Measurements from ENCODE around the gene PGAP3.

Gene PGAP3

DNA sequence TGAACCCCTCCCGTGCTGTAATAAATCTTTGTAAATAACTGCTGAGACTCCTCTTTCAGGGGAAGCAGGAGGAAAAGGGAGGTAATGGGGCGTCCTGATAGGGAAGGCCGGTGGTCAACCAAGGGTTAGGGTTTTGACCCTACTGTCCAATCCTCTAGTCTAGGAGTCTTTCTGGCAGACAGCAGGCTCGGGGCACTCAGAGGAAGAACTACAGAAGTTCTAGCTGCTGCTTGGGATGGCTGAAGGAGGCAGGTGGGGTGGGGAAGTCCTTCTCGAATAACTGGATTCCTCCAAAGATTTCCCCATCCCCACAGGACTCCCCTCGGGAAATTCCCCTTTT, 51.3 kb downstream of the PGAP3 start:
- no peak for DNase-seq

DNA sequence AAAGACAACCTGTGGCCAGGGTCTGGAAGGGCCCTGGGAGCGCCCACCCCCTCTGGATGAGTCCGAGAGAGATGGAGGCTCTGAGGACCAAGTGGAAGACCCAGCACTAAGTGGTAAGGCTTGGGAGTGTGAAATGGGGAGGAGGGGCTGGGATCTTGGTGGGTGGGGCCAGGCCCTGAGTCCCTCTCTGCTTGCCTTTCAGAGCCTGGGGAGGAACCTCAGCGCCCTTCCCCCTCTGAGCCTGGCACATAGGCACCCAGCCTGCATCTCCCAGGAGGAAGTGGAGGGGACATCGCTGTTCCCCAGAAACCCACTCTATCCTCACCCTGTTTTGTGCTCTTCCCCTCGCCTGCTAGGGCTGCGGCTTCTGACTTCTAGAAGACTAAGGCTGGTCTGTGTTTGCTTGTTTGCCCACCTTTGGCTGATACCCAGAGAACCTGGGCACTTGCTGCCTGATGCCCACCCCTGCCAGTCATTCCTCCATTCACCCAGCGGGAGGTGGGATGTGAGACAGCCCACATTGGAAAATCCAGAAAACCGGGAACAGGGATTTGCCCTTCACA, 52.2 kb downstream of the PGAP3 start:
- DNase-seq, result no peak

DNA sequence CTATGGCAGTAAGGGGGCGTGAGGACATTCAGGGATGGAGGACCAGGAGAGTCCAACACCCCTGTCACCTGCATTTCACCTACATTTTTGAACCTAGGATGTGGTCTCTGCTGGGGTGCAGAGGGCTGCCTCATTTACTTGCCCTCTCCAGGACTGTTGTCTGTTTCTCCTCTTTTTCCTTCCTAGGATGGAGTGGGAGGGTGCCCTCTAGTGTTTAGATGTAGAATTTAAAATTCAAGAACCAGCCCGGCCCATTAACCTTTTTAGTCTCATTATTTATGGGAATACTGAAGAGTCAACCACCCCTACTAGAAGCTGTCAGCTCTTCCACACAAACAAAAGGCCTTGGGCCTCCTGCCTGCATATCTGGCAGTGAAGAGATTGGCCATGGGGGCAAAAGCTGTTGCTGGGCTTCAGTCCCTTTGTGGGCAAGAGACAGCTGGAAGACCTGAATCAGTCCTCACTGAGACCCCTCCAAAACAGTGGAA, 53.4 kb downstream of the PGAP3 start:
- no peak for DNase-seq

DNA sequence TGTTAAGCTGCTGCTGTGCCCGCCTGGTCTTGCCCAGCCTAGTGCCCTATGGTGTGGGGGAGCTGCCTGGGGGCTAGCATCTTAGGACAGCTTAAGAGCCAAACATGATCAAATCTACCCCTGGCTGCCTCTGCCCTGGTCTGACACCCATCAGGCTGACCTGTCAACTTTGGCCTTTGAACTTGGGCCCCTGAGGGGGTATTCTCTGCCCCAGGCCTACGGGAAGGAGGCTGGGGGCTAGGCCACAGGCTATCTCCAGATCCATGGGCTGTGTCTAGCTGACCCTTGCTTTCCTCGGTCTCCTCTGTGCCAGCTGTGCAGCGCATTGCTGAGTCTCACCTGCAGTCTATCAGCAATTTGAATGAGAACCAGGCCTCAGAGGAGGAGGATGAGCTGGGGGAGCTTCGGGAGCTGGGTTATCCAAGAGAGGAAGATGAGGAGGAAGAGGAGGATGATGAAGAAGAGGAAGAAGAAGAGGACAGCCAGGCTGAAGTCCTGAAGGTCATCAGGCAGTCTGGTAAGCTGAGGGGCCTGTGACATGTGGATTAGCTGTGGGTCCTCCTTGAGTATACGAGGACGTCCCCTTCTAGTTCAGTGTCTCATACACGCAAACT, 54.2 kb downstream of the PGAP3 start:
- DNase-seq, result no peak

DNA sequence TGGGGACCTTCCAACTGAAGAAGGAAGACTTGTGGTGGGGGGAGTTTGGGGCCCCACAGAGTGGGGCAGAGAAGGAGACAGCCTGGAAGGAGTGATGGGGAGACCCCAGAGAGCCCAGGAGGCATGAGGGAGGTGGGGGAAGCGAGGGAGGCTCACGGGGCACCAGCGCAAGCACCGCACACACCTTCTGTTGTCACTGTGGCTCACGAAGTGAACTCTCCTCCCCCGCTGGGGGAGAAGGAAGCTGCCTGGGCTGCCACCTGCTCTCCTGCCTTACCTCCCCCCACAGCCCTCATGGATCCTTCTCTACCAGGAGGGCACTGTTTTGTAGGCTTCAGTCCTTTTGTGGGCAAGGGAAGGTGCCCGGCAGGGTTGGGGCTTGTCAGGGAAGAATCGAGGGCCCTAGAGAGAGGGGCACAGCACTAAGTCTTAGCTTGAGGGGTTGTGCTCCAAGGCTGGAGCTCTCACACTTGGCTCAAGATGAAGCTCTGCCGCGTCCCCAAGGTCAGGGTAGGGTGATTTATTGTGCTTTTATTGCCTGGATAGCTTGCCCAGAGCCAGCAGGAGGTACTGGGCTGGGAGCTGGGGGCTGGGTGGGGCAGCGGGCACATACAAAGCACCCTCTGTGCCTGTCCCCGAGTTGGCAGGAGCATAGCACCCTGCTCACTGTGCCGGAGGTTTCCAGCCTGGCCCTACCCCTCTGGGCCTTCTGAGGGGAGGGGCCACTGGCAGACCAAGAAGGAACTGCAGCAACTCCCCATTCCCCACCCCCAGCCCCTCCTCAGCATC, 55.5 kb downstream of the PGAP3 start:
- no peak for DNase-seq

DNA sequence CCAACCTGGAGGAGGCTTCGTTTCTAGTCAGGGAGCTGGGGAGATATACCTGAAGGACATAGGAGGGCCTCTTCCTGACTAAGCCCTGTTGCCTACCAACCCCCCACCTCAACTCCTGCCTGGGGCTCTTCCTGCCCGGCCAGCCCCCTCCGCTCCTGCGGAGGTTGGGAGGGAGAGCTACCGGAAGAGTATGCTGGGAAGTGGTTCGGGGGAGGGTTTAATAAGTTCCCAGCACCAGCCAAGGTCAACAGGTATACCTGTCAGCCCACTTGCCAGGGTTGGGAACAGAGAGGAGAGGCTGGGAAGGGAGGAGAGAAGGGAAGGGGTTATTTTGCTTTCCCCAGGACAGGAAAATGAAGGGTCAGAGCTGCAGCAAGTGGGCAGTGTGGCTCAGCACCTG, 56.5 kb downstream of the PGAP3 start:
- DNase-seq, result no peak

DNA sequence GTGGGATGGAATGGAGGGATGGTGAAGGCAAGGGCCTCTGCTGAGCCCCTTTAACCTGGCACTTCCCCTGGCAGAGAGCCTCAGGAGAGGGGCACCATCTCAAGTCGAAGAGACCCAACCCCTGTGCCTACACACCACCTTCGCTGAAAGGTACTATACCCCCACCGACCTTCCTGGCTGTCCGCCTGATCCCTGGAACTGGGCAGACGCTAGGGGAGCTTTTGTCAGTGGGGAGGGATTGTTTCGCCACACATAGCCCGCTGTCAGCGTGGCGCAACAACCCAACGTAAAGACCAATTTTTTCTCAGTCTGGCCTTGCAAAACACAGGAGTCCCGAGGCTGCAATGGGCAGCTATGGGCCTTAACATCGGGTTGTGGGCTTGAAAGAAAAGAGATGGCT, 58.0 kb downstream of the PGAP3 start:
- DNase-seq, result no peak

DNA sequence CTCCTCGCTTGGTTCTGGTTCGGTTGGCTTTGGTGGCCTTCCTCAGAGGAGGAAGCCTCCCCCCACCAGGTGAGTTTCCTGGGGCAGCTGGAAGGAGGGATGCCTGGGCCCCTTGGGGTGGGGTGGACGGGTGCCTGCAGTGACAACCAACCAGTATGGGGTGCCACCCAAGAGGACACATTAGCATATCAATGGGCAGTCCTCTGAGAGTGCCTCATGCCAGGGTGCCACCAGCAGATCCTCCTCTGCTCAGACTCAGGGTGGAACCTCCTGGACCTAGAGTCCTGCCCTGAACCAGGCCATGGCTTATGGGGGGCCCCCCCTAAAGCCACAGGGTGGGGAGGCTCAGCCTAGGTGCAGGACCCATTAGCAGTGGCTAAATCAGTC, 58.4 kb downstream of the PGAP3 start:
- DNase-seq, result no peak

DNA sequence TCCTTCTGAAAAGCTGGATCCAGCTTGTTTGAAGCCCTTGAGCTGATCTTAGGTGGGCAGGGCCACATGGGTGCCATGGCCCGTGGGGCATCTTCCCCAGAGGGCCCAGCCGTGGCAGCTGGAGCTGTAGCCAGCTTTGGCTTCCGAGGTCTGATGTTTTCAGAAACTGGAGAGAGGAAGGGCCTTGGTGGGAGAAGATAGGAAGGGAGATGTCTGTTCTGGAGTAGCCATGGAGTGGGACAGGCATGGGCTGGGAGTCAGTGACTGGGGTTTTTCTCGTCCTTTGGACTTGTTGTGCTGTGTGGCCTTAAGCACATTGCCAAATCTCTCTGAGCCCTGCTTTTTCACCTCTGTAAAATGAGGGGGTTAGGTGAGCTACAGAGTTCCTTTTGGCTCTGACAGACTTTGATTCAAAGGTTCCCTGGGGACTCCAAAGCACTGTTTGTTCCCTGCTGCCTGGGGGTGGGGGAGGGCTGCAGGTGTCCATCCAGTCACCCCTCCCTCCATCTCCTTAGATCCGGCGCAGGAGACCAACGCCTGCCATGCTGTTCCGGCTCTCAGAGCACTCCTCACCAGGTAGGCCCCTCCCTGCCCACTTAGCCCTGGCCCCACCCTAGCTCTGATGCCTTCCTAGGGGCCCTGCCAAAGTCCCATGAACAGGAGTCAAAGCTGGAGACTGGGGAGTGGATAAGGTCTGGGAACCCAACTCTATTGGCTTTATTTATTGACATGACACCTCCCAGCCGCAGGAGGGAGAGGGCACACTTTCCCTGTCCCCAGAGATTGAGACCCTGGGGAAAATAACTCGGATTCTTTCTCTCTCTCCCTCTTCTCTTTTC, 59.0 kb downstream of the PGAP3 start:
- no peak for DNase-seq

DNA sequence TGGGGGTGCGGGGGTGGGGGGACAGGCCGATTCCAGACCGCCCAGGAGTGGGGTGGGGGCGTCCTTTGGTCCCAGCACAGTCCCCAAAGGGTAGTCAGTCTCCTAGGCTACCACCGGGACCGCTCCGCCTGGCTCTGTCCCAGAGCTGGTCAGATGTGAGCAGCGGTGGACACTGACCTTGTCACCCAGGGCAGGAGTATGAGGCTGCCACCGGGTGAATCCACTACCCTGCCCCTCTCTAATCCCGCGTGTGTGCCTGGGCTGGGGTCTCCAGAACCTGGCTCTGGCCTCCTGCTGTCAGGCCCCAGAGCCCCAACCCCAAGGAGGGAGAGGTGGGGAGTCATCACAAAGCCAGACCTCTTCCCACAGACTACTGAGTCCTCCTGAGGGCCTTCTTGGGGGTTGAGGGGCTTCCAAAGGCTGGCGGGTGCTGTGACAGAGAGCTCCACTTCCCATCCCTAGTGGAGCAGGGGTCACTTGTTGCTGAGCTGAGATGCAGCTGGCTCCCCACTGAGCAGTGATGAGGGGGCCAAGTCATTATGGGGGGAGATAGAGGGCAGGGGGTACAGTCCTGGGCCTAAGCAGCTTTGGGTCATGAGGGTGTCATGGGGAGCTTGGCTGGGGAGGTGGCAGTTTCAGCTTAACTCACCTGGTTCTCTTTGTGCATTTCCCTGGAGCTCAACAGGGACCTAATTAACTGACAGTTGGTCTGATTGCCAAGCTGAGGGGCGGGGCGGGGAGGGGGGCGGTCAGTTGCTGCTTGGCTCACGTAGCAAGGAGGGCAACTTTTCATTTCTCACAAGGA, 59.9 kb downstream of the PGAP3 start:
- DNase-seq, result no peak

DNA sequence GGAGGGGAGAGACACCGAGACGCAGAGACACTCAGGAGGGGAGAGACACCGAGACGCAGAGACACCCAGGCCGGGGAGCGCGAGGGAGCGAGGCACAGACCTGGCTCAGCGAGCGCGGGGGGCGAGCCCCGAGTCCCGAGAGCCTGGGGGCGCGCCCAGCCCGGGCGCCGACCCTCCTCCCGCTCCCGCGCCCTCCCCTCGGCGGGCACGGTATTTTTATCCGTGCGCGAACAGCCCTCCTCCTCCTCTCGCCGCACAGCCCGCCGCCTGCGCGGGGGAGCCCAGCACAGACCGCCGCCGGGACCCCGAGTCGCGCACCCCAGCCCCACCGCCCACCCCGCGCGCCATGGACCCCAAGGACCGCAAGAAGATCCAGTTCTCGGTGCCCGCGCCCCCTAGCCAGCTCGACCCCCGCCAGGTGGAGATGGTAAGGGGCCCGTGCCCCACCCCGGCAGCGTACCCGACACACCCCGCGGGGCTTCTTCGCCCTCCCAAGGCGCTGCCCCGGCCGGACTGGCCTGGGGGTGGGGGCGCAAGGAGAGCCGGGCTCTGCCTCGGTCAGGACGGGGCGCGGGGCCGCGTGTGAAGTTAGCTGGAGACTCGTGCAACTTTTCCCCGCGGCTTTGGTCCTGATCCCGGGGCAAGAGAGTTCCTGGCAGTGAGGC, 60.7 kb downstream of the PGAP3 start:
- DNase-seq, result no peak

DNA sequence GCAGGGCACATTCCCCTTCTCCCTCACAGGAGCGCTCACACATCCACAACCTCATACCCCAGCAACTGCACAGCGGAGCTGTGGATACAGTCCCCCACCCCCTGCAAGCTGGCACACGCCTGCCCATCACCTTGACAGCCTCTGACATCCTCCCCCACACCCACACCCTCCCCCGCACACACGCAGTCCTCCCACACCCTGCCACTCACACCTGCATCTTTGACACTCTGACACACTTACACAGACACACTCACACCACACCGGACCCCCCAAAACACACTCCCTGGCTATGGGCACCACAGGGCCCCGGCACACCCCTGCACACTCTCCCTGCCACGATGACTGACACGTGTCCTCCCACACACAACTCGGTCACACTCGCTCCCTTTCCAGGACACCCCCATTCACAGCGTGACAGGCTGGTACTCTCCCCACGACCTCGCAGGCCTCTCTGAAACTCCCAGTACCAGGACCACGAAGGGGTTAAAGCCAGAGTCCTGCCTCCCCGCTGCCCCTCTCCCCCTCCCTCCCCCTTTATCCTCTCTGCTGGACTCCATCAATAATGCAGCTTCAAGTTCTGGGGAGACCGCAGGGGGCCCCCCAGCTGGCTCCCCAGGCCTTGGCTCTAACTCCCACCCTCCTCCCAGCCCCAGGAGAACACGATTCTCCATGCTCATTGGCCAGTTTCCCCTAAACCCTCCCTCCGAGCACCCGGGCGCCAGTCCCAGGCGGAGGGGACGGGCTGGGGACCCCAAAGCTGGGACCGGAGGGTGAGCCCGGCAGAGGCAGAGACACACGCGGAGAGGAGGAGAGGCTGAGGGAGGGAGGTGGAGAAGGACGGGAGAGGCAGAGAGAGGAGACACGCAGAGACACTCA, 61.4 kb downstream of the PGAP3 start, which contains the start of gene PPP1R1B:
Gene PPP1R1B (plus strand): TSS at position 782 of the 876 bp plus-strand sequence. CDS start 441 bp downstream, outside the sequence.
- DNase-seq, result no peak

DNA sequence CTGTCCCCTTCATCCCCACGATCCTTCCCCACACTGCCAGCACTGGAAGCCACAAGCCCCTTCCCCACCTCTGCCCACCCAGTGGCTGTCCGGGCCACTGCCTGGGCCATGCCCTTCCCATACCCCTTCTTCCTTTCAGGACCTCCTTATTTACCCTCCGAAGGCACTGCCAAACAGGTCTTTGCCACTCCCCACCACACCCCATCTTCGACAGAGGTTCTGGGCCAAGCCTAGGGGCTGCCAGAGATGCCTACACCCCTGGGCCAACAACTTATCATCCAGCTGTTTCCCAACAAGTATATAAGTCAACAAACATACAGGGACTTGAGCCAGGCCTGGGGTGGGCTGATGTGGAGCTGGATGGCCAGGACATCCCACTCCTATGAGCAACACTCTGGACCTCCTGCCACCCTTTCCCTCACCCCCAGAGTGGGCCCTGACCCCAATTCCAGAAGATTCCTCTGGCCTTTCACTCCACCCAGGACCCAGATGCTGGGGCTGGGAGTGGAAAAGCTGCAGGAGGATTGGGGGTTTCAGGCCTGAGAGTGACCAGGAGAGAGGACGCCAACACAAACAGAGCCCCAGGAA, 62.6 kb downstream of the PGAP3 start:
- no peak for DNase-seq

DNA sequence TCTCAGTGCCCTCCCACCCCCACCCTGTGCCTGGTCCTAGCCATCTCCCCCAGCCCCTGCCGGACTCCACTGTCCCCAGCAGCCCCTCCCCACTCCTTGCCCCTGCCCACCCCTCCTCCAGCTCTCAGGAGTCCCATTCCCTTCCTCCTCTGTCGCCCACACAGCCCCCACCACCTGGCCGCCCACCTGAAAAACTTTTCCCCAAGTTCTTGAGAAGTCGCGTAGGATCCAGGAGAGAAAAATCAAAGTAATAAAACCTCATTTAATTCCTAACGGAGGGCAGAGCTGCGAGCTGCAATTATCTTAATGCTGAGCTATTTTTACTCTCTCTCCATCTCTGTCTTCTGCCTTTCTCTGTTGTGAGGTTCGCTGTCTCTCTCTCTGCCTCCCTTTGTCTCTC, 63.5 kb downstream of the PGAP3 start:
- DNase-seq, result no peak

DNA sequence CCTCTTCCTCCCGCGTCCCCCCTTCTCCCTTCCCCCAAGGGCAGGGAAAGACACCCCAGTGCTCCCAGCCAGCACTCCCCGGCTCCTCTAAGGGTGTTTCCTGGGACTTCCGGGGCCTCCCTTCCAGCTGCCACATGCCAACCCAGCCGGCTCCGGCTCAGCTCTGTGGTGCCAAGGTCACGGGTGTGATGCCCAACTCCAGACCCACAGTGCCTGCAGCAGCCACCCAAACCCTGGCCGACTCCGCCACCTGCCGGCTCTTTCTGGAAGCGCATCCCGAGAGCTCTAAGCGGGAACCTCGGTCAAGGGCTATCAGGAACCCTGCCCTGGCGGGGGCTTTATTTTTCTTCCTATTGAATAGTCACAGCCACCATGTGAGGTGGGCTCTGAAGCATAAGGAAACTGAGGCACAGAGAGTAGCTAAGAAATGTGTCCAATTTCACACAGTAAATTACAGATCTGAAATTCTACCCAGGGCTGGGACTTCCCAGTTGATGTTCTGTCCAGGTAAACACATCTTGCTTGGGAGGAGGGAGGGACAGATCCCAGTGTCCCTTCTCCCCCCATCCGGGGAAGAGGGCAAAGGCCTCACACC, 64.4 kb downstream of the PGAP3 start:
- DNase-seq, result peak; percentile 84

DNA sequence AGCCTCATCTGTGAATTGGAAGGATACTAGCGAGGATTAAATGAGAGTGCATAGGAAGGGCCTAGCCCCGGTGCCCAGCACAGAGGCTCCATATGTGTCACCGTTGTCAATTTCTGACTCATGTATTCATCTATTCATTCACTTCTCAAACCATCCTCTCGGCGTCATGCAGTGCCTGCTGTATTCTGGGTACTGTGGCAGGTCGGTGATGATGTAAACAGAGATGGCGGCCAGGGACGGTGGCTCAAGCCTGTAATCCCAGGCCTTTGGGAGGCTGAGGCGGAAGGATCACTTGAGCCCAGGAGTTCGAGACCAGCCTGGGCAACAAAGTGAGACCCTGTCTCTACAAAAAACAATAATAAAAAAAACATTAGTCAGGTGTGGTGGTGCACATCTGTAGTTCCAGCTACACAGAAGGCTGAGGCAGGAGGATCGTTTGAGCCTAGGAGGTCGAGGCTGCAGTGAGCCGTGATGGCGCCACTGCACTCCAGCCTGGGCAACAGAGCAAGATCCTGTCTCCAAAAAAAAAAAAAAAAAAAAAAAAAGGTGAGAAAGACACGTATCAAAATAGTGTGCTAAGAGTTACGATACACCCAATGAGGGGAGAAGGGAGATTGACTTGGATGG, 65.4 kb downstream of the PGAP3 start:
- no peak for DNase-seq

DNA sequence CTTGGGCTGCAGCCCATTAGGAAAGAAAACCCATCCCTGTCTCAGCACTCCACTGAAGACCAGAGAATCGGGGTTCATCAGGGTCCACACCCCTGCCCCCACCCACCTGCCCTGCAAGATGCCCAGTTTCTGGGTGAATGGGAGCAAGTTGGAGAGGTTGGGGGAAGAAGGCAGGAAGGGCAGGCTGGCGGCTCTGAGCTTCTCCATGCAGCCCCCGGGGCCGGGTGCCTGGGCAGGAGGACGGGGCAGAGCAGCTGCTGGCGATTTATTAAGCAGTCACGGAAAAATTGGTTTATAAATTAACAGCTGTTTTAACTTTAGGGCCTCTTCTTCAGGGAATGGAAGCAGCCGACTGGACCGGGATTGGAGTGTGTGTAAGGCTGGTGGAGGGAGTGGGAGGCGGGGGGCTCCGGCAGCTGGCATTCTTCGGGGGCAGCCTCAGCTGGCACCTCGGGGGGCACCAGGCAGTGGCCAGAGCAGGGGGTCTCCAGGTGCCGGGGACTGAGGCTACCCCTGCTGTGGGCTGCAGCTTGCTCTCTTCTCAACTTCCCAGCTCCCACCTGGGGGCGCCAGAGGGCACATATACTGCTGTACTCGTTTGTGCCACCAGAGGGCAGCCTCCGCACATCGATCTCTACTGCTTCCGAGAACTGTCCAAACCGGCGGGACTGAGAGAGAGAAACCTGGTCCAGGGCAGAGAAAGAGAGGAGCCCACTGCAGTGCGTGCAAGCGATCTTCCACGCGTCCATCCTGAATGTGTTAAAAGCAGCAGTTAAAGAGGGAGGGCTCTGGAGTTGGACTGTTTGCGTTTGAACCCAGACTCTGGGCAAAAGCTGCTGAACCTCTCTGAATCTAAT, 66.1 kb downstream of the PGAP3 start:
- peak; percentile 83 for DNase-seq

Measured in CD4-positive, alpha-beta T cell treated with Interleukin-15 for 1 hour (primary cell).